ENCODE results near the gene PHF5A.

PHF5A gene, protein sequence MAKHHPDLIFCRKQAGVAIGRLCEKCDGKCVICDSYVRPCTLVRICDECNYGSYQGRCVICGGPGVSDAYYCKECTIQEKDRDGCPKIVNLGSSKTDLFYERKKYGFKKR

DNA sequence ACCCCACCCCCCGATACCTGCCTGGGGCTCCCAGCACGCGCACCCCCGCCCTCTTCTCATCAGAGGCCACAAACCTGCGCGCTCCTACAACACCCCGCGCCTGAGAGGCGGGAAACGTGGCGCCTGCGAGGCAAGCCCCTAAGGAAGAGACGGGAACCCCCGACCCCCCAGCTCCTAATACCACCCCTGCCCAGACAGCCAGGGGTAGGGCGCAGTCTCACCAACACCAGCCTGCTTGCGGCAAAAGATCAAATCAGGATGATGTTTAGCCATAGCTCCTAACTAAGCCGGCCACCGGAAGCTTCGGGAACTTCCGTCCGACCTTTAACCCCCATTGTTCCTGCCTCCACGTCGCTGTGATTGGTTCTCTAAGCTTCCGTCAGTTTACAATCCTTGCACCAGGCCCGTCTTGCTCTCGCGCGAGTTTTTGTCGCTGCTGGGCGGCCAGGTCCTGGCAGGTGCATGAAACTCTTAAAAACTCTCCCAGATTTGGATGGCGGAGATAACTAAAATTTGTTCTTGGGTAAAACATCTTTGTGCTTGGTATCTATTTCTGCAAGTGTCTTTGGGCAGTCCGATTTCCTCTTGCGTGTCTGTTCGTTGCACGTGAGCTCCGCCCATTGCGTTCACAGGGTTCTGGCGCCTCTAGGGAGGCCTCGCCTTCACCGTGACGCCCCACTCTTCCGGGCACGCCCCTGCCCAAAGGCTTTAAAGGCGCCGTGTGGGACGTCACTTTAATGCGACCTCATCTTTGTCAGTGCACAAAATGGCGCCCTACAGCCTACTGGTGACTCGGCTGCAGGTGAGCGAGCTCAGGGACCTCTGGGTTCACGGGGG, at the start of gene PHF5A, which contains the start of gene ACO2:
PHF5A (minus strand) TSS at position 312 of the 837 bp plus-strand sequence; CDS start at position 273, 39 bp downstream.
ACO2 (plus strand) TSS at position 737 of the 837 bp plus-strand sequence; CDS start at position 767, 30 bp downstream.
- Histone ChIP-seq H3K27me3 (ENCODE audit: insufficient read depth, low read length, poor library complexity) (no peaks in the 10 kb centered on the region), H3K4me2 (ENCODE audit: insufficient read depth, low read length) (peak within 1 kb of the TSS; percentile 96), H3K27ac (ENCODE audit: low read length) (peak within 1 kb of the TSS; percentile 97), H3K9ac (ENCODE audit: low read depth, low read length) (peak within 1 kb of the TSS; percentile 78), H3K4me1 (ENCODE audit: insufficient read depth, low read length) (peaks cover 62% of the 10 kb centered on the region), H4K20me1 (ENCODE audit: insufficient read depth, low read length) (peaks cover 16% of the 10 kb centered on the region), H3K9me3 (ENCODE audit: insufficient read depth, low read length, severe bottlenecking) (no peaks in the 10 kb centered on the region), H2AFZ (ENCODE audit: low read depth, low read length) (peak within 1 kb of the TSS; percentile 85), H3K36me3 (ENCODE audit: insufficient read depth, low read length) (peaks cover 62% of the 10 kb centered on the region), H3K4me3 (ENCODE audit: low read depth in 1 of 2, low read length in 2 of 2) (peak within 1 kb of the TSS; percentile 41 to 82), H3K79me2 (ENCODE audit: insufficient read depth, low read length) (peaks cover 93% of the 10 kb centered on the region)
- peak; percentile 97 for DNase-seq
- TF ChIP-seq, protein P1, sequence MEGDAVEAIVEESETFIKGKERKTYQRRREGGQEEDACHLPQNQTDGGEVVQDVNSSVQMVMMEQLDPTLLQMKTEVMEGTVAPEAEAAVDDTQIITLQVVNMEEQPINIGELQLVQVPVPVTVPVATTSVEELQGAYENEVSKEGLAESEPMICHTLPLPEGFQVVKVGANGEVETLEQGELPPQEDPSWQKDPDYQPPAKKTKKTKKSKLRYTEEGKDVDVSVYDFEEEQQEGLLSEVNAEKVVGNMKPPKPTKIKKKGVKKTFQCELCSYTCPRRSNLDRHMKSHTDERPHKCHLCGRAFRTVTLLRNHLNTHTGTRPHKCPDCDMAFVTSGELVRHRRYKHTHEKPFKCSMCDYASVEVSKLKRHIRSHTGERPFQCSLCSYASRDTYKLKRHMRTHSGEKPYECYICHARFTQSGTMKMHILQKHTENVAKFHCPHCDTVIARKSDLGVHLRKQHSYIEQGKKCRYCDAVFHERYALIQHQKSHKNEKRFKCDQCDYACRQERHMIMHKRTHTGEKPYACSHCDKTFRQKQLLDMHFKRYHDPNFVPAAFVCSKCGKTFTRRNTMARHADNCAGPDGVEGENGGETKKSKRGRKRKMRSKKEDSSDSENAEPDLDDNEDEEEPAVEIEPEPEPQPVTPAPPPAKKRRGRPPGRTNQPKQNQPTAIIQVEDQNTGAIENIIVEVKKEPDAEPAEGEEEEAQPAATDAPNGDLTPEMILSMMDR (IDR thresholded peaks at IDR 0.05; ENCODE audit: borderline replicate concordance, extremely low read depth, low read length, poor library complexity, severe bottlenecking) = no peak
- TF ChIP-seq EZH2 (IDR thresholded peaks at IDR 0.05; ENCODE audit: borderline replicate concordance, low read depth, low read length, severe bottlenecking) = no peak
- ATAC-seq (ENCODE audit: insufficient read depth, low read depth) = peak; percentile 92

DNA sequence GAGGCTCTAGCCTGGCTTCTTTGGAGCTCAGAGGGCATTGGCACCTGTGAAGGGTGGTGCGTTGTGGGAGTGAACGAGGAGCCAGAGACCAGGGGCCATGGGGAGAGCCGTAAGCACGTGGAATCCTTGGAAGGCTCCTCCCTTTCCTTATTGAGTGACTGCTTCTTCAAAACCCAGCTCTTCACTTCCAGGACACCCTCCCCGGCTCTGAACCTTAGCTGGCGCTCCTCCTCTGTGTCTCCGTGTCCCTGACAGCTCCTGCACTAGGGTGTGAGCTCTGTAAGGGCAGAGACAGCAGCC, 49.5 kb upstream of the PHF5A start:
- H3K9me3 ChIP-seq (ENCODE audit: insufficient read depth, low read length, severe bottlenecking) = no peaks in the 10 kb centered on the region
- H3K36me3 ChIP-seq (ENCODE audit: insufficient read depth, low read length) = peaks cover 69% of the 10 kb centered on the region
- H3K27ac ChIP-seq (ENCODE audit: low read length) = no peak overlapping the region
- H3K4me3 ChIP-seq (ENCODE audit: low read depth in 1 of 2, low read length in 2 of 2) = no peak overlapping the region
- H3K4me2 ChIP-seq (ENCODE audit: insufficient read depth, low read length) = no peak overlapping the region
- H3K27me3 ChIP-seq (ENCODE audit: insufficient read depth, low read length, poor library complexity) = no peaks in the 10 kb centered on the region
- ATAC-seq (ENCODE audit: insufficient read depth, low read depth) (no peak), DNase-seq (no peak)
- TF ChIP-seq, protein P1 (IDR thresholded peaks at IDR 0.05; ENCODE audit: borderline replicate concordance, extremely low read depth, low read length, poor library complexity, severe bottlenecking) = no peak
- no peak for TF ChIP-seq EZH2 (IDR thresholded peaks at IDR 0.05; ENCODE audit: borderline replicate concordance, low read depth, low read length, severe bottlenecking)
- no peaks in the 10 kb centered on the region for H3K79me2 ChIP-seq (ENCODE audit: insufficient read depth, low read length)
- H3K9ac ChIP-seq (ENCODE audit: low read depth, low read length) = no peak overlapping the region
- no peaks in the 10 kb centered on the region for H3K4me1 ChIP-seq (ENCODE audit: insufficient read depth, low read length)
- H4K20me1 ChIP-seq (ENCODE audit: insufficient read depth, low read length) = peaks cover 9% of the 10 kb centered on the region
- H2AFZ ChIP-seq (ENCODE audit: low read depth, low read length) = no peak overlapping the region

DNA sequence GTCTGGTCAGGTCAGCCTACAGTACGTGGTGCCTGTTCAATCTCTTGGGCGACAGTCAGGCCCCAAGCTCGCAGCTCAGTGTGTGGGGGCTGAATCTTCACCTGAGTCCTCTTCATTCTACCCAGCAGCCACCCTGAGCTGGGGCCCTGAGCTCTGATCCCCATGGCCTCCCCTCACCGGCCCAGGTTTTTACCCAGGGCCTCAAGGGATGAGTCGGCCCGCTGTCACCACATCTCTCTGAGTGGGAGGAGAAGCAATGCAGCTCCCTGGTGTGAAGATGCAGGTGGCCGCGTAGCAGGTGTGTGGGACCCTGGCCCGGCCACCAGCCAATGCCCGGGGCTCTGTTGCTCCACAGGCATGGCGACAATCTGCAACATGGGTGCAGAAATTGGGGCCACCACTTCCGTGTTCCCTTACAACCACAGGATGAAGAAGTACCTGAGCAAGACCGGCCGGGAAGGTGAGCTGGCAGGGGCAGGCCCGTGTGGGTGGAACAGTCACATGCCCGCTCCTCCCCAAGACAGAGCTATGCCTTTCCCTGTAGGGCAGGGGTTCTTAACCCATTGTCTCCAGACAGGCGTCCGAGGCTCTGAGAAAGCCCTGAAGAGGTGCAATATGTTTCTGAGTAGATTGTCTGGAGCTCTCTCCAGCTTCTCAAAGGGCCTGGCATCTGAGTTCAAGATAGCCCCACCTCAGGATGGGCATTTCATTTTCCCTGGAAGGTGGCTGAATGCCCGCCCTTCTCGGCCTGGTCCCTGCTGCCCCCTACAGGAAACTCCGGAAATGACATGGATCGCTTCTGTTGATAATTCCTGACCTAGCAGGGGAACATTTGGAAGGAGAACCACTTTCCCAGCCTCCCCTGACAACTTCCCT, 48.9 kb upstream of the PHF5A start:
- ATAC-seq (ENCODE audit: insufficient read depth, low read depth) = no peak
- H3K27me3 ChIP-seq (ENCODE audit: insufficient read depth, low read length, poor library complexity) = no peaks in the 10 kb centered on the region
- no peak overlapping the region for H3K27ac ChIP-seq (ENCODE audit: low read length)
- no peaks in the 10 kb centered on the region for H3K9me3 ChIP-seq (ENCODE audit: insufficient read depth, low read length, severe bottlenecking)
- TF ChIP-seq, protein P1 (IDR thresholded peaks at IDR 0.05; ENCODE audit: borderline replicate concordance, extremely low read depth, low read length, poor library complexity, severe bottlenecking) = peak; percentile 78
- no peak for TF ChIP-seq EZH2 (IDR thresholded peaks at IDR 0.05; ENCODE audit: borderline replicate concordance, low read depth, low read length, severe bottlenecking)
- H2AFZ ChIP-seq (ENCODE audit: low read depth, low read length) = no peak overlapping the region
- H3K4me3 ChIP-seq (ENCODE audit: low read depth in 1 of 2, low read length in 2 of 2) = no peak overlapping the region
- H3K79me2 ChIP-seq (ENCODE audit: insufficient read depth, low read length) = no peaks in the 10 kb centered on the region
- H3K36me3 ChIP-seq (ENCODE audit: insufficient read depth, low read length) = peaks cover 69% of the 10 kb centered on the region
- H3K4me1 ChIP-seq (ENCODE audit: insufficient read depth, low read length) = no peaks in the 10 kb centered on the region
- H3K9ac ChIP-seq (ENCODE audit: low read depth, low read length) = no peak overlapping the region
- peaks cover 9% of the 10 kb centered on the region for H4K20me1 ChIP-seq (ENCODE audit: insufficient read depth, low read length)
- H3K4me2 ChIP-seq (ENCODE audit: insufficient read depth, low read length) = no peak overlapping the region
- DNase-seq = peak; percentile 39
